Measurements from ENCODE around the gene HDAC10.

The HDAC10 gene

DNA sequence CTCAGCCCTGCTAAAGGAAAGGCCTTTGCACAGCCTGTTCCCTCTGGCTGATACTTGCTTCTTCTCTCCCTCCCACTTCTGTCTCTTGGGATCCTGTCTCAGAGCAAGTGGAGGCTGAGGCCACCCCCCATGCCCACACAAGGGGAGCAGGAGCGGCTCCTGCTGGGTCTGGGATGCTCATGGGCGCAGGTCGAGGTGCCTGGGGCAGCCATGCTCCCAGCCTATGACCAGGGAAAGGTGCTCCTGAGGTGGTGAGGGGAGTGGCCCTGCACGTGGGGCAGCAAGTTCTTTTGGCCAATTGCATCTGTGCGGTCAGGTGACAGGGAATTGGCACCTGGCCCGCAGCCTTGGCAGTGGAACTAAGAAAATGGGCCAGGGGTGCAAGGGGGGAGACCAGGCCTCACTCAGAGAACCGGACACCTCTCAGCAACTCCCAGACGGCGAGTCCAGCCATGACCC, 17.6 kb upstream of the HDAC10 start:
- H3K4me1 ChIP-seq (ENCODE audit: control insufficient read depth, insufficient read depth, low read length, poor library complexity, severe bottlenecking): peaks cover 18% of the 10 kb centered on the region
- no peak overlapping the region for H3K4me3 ChIP-seq (ENCODE audit: extremely low read depth, insufficient read depth, low read length, poor library complexity, severe bottlenecking)
- H3K9me3 ChIP-seq (ENCODE audit: control insufficient read depth, low read length): peaks cover 6% of the 10 kb centered on the region
- no peaks in the 10 kb centered on the region for H3K36me3 ChIP-seq (ENCODE audit: control insufficient read depth, insufficient read depth, low read length)
- H3K27ac ChIP-seq (ENCODE audit: low read depth, low read length, severe bottlenecking): no peak overlapping the region
- 78 to 93% methylated on average over 8 to 9 of the region's 9 CpGs for WGBS, 2 experiments (ENCODE audit: insufficient coverage in 2 of 2)

DNA sequence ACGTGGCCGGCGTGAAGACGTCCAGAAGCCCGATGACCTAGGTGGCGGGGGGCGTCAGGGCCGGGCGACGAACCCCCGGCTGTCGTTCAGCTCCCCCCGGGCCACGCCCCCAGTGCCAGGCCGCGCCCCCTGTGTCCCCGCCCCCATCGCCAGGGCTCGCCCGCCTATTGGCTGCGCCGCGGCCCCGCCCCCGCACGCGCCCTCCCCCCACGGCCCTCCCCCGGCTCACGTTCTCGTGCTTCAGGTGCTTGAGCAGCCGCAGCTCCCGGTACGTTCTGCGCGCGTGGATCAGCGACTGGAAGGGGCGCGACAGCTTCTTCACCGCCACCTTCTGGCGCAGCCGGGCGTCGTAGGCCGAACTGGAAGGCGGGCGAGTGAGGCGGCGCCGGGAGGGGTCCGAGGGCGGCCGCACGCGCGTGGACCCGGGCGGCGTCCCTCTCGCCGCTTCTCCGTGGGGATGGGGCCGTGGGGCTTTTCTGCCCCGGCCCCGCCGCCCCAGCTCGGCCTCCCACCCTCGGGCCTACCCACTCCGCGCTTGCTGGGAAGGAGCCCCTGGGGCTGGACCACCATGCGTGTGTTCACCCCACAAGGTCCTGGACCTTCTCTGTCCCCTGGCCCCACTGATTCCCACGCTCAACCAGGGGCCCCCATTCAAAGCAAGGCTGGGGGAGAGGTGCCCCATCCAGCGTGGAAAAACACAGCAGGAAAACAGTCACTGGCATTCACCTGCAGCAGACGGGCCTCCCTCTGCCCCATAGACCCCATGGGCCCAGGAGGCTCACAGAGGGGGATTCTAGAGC, 16.7 kb upstream of the HDAC10 start:
- peaks cover 6% of the 10 kb centered on the region for H3K9me3 ChIP-seq (ENCODE audit: control insufficient read depth, low read length)
- H3K4me3 ChIP-seq (ENCODE audit: extremely low read depth, insufficient read depth, low read length, poor library complexity, severe bottlenecking): no peak overlapping the region
- 54 to 56% methylated on average over 30 to 57 of the region's 75 CpGs for WGBS, 2 experiments (ENCODE audit: insufficient coverage in 2 of 2)

DNA sequence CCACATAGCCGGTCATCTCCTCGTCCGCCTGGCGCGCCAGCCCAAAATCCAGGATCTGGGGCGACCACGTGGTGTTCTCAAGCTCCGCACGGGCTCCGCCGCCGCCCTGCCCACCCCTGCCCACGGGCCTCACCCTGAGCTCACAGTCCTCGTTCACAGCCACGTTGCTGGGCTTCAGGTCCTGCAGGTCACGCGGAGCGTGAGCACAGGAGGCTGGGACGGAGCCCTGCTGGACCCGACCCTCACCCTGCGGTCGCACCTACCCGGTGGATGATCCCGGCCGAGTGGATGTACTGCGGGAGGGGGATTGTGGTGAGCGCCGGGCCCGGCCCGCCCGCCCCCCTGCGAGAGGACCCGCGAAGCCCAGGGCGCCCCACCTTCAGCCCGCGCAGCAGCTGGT, 15.9 kb upstream of the HDAC10 start:
- 84 to 91% methylated on average over 29 to 37 of the region's 37 CpGs for WGBS, 2 experiments (ENCODE audit: insufficient coverage in 2 of 2)
- Histone ChIP-seq H3K4me1 (ENCODE audit: control insufficient read depth, insufficient read depth, low read length, poor library complexity, severe bottlenecking) (peaks cover 16% of the 10 kb centered on the region), H3K9me3 (ENCODE audit: control insufficient read depth, low read length) (peaks cover 6% of the 10 kb centered on the region), H3K4me3 (ENCODE audit: extremely low read depth, insufficient read depth, low read length, poor library complexity, severe bottlenecking) (no peak overlapping the region), H3K27ac (ENCODE audit: low read depth, low read length, severe bottlenecking) (no peak overlapping the region), H3K36me3 (ENCODE audit: control insufficient read depth, insufficient read depth, low read length) (no peaks in the 10 kb centered on the region)

More for the DNA sequence above, 16.7 kb upstream of the HDAC10 start:
- Histone ChIP-seq H3K27ac (ENCODE audit: low read depth, low read length, severe bottlenecking) (no peak overlapping the region), H3K4me1 (ENCODE audit: control insufficient read depth, insufficient read depth, low read length, poor library complexity, severe bottlenecking) (peaks cover 20% of the 10 kb centered on the region), H3K36me3 (ENCODE audit: control insufficient read depth, insufficient read depth, low read length) (no peaks in the 10 kb centered on the region)

DNA sequence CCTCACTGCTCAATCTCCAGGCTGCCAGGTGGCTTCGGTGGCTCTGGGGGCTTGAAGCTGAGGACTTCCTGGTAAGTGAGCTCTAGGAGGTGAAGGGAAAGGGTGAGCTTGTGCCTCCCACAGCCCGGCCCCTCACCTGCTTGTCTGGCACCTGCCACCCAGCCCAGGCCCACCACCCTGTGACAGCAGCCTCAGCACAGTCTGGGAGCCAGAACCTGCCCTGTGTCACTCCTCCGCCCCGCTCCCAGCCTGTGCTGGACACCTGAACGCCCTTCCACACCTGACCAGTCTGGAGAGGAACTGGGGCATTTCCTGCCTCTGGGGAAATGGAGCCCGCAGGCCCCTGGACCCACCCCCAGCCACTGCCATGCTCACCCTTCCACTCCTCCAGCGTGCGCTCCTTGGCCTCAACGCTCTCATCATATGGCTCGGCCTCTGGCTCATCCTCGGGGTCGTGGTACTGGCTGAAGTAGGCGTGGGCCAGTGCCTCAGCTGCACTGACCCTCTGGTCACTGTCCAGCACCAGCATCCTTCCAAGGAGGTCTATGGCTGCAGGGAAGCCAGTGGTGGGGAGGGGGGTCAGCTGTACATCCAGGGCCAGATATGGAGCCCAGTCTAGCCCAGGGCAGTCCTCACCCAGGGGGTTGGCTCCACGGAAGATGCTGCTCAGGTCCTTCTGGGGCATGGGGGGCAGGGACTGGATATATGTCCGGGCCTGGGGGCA, 14.0 kb upstream of the HDAC10 start:
- Histone ChIP-seq H3K9me3 (ENCODE audit: control insufficient read depth, low read length) (peaks cover 6% of the 10 kb centered on the region), H3K36me3 (ENCODE audit: control insufficient read depth, insufficient read depth, low read length) (no peaks in the 10 kb centered on the region), H3K27ac (ENCODE audit: low read depth, low read length, severe bottlenecking) (no peak overlapping the region), H3K4me3 (ENCODE audit: extremely low read depth, insufficient read depth, low read length, poor library complexity, severe bottlenecking) (no peak overlapping the region), H3K4me1 (ENCODE audit: control insufficient read depth, insufficient read depth, low read length, poor library complexity, severe bottlenecking) (peaks cover 9% of the 10 kb centered on the region)
- WGBS, 2 experiments (ENCODE audit: insufficient coverage in 2 of 2): 86 to 91% methylated on average over 12 to 13 of the region's 15 CpGs

DNA sequence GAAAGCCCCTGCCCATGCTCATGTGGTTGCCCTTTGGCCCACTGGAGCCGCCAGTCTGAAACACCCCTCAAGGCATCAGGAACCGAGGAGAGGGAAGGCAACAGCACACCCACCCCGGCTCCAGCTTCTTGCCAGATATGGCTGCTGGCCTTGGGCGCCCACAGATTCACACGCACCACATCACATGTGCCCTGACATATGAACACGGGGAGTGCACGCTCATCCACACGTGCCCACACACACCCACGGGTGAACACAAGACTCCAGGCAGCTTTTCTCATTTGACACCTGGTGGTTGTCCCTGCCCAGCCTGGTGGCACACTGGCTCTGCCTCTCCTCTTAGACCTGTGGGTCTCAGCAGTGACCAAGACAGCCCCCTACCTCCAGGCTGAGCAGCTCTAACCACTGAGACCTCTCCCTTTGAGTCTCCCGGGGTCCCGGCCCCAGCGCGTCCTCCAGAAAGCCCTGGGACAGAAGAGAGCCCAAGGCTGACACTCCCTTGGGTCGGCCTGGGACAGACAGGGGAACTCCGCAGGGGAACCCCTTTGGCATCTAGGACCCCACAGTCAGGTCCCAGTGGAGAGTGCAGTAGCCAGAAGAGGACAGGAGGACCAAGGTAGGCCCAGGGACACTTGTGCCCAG, 13.2 kb upstream of the HDAC10 start:
- no peak overlapping the region for H3K4me3 ChIP-seq (ENCODE audit: extremely low read depth, insufficient read depth, low read length, poor library complexity, severe bottlenecking)
- WGBS, 2 experiments (ENCODE audit: insufficient coverage in 2 of 2): 84 to 95% methylated on average over 11 to 14 of the region's 15 CpGs
- no peak overlapping the region for H3K27ac ChIP-seq (ENCODE audit: low read depth, low read length, severe bottlenecking)
- H3K36me3 ChIP-seq (ENCODE audit: control insufficient read depth, insufficient read depth, low read length): no peaks in the 10 kb centered on the region
- peaks cover 5% of the 10 kb centered on the region for H3K4me1 ChIP-seq (ENCODE audit: control insufficient read depth, insufficient read depth, low read length, poor library complexity, severe bottlenecking)
- peaks cover 6% of the 10 kb centered on the region for H3K9me3 ChIP-seq (ENCODE audit: control insufficient read depth, low read length)

DNA sequence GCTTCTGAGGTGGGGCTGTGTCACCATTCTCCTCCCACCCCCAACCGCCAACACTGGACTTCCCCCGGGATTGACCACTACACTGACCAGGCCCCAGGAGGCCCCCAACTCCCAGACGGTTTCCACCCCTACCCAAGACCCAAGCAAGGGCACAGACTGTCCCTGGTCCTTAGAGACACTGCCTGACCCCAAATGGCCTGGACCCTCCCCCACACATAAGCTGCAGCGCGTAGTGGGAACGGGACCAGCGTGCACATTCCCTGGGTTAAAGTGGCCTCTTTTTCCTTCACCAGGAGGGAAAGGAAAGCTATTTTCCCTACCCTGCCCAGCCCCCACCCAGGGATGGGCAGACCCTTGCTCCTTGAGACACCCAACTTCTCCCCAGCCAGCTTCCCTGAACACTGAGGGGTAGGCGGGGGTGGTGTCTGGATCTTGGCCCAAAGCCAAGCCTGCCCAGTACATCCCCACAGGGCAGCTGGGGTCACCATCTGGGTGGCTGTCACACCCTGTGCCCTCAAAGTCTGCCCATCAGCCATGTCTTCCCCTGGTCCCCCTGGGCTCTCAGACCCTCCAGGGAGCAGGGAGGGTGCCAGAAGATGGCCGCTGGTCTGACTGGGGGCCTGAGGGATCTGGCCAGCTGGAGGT, 12.0 kb upstream of the HDAC10 start:
- 84 to 92% methylated on average over 5 to 6 of the region's 9 CpGs for WGBS, 2 experiments (ENCODE audit: insufficient coverage in 2 of 2)
- no peak overlapping the region for H3K4me3 ChIP-seq (ENCODE audit: extremely low read depth, insufficient read depth, low read length, poor library complexity, severe bottlenecking)
- peaks cover 5% of the 10 kb centered on the region for H3K4me1 ChIP-seq (ENCODE audit: control insufficient read depth, insufficient read depth, low read length, poor library complexity, severe bottlenecking)
- peaks cover 6% of the 10 kb centered on the region for H3K9me3 ChIP-seq (ENCODE audit: control insufficient read depth, low read length)
- H3K36me3 ChIP-seq (ENCODE audit: control insufficient read depth, insufficient read depth, low read length): peaks cover under 1% of the 10 kb centered on the region
- no peak overlapping the region for H3K27ac ChIP-seq (ENCODE audit: low read depth, low read length, severe bottlenecking)

DNA sequence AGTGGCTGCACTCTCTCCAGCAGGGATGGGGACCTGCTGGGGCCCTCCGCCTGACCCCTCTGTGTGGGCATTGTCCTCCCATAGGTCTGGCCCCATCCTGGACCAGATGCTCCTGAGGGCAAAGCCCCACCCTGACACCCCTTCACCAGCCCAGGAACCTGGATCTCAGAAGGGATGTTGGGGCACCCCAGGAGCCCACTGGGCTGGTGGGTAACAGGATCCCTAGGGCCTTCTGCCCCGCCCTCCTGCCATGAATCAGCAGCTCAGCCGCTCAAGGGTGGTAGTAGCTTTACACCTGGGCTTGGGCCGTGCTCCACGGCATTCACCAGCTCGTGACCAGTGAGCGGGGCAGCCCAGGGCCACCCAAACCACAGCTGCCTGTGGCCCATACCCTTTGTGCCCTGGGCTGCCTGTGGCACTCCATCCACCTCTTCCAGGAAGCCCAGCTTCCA, 11.4 kb upstream of the HDAC10 start:
- peaks cover 5% of the 10 kb centered on the region for H3K4me1 ChIP-seq (ENCODE audit: control insufficient read depth, insufficient read depth, low read length, poor library complexity, severe bottlenecking)
- peak overlapping the region; percentile 52 for H3K4me3 ChIP-seq (ENCODE audit: extremely low read depth, insufficient read depth, low read length, poor library complexity, severe bottlenecking)
- H3K9me3 ChIP-seq (ENCODE audit: control insufficient read depth, low read length): peaks cover 6% of the 10 kb centered on the region
- no peak overlapping the region for H3K27ac ChIP-seq (ENCODE audit: low read depth, low read length, severe bottlenecking)
- 73 to 80% methylated on average over 7 of the region's 7 CpGs for WGBS, 2 experiments (ENCODE audit: insufficient coverage in 2 of 2)
- H3K36me3 ChIP-seq (ENCODE audit: control insufficient read depth, insufficient read depth, low read length): peaks cover 7% of the 10 kb centered on the region

DNA sequence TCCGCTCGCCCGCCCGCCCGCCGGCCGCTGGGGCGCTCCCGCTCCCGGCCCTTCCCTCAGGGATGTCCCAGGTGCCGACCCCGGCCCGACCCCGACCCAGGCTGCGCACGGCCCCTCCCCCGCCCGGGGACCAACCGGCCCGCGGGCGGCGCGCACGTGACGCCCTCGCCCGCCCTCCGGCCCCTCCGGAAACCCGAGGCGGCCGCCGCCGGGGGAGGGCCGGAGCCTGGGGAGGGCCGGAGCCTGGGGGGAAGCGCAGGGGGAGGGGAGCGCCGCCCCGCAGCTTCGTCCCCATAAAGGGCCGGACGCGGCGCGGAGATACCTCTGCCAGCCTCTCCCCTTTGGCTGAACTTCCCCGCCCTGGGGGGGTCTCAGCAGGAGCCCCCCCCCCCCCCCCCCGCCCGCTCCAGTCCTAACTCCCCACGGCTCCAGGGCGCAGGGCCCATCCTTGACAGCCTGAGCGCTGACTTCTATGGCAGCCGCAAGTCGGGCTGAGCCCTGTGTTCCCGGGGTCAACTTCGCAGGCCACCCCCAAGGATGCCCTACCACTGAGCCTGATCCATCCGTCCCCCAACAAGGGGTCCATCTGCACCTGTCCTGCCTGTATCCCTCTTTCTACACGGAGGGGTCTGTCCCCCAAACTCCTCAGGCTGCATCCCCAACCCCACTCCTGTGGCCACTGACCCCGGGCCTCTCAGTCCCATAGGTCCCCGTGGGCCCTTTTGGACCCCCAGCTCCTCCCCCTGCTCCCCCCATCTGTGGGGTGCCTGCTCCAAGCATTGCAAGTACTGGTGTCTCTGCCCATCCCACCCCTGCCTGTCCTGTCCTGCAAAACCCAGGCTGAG, 10.8 kb upstream of the HDAC10 start, which contains the start of gene MAPK12:
MAPK12 (minus strand) TSS at position 69 of the 845 bp plus-strand sequence. CDS start 174 bp downstream, outside the sequence.
- 6 to 10% methylated on average over 40 to 54 of the region's 61 CpGs for WGBS, 2 experiments (ENCODE audit: insufficient coverage in 2 of 2)
- Histone ChIP-seq H3K4me1 (ENCODE audit: control insufficient read depth, insufficient read depth, low read length, poor library complexity, severe bottlenecking) (peaks cover 5% of the 10 kb centered on the region), H3K27ac (ENCODE audit: low read depth, low read length, severe bottlenecking) (no peak within 1 kb of the TSS), H3K4me3 (ENCODE audit: extremely low read depth, insufficient read depth, low read length, poor library complexity, severe bottlenecking) (peak within 1 kb of the TSS; percentile 52), H3K36me3 (ENCODE audit: control insufficient read depth, insufficient read depth, low read length) (peaks cover 12% of the 10 kb centered on the region), H3K9me3 (ENCODE audit: control insufficient read depth, low read length) (peaks cover under 1% of the 10 kb centered on the region)

DNA sequence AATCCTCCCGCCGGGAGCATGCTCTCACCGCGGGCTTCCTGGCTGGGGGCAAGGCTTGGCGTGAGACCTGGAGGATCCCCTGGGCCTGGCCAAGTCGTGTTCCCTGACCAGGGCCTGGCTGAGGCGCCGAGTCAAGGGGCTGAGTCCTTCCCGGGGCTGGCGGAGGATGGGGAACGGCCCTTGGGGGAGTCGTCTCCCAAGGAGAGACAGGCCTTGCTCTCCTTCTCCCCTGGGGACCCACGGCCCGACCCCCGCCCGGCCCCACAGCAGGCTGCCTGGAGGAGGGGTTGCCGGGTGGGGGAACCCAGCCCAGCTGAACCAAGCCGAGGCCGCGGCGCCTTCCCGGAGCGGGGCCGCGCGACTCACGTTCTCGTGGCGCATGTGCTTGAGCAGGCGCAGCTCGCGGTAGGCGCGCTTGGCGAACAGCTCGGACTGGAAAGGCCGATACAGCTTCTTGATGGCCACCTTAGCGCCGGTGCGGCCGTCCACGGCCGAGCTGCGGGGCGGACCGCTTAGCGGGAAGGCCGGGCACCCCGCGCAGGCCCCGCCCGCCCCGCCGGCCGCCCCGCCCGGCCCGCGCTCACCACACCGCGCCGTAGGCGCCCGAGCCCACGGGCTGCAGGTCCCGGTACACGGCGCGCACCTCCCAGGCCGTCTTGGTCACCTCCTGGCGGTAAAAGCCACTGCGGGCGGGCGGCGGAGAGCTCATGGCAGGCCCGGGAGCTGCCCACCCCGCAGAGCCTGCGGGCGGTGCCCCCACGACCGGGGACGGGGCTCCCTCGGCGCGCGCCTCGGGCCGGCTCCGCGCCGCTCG, 9.9 kb upstream of the HDAC10 start:
- H3K27ac ChIP-seq (ENCODE audit: low read depth, low read length, severe bottlenecking): no peak overlapping the region
- no peaks in the 10 kb centered on the region for H3K9me3 ChIP-seq (ENCODE audit: control insufficient read depth, low read length)
- 1% methylated on average over 52 to 81 of the region's 92 CpGs for WGBS, 2 experiments (ENCODE audit: insufficient coverage in 2 of 2)
- peak overlapping the region; percentile 52 for H3K4me3 ChIP-seq (ENCODE audit: extremely low read depth, insufficient read depth, low read length, poor library complexity, severe bottlenecking)
- H3K36me3 ChIP-seq (ENCODE audit: control insufficient read depth, insufficient read depth, low read length): peaks cover 16% of the 10 kb centered on the region
- H3K4me1 ChIP-seq (ENCODE audit: control insufficient read depth, insufficient read depth, low read length, poor library complexity, severe bottlenecking): peaks cover 5% of the 10 kb centered on the region

Measured in mesodermal cell (in vitro differentiated cells).